KBM-7 (cell line): ENCODE data around the gene CACNB2.
"Not testable (repeated sequence)": the region's sequence is repeated elsewhere in the genome, so short reads cannot be mapped to it uniquely, and the experiment has no call there.

Experiments used
- DNase-seq: peaks from one replicate; pipeline ENCODE4 v3.0.0-alpha.2; 2015
- in situ Hi-C: fragments of 300-500 bp; cut with MboI; formaldehyde crosslinking; loops from 2 replicates; pipeline ENCODE4 v1.14.3; 2020; ENCODE audit warnings: low sequenced_read_pairs, low pct_unique_long_range_greater_than_20kb, mixed read lengths

The CACNB2 gene

GRCh38 chr10:18194634-18195033, 54.4 kb downstream of the CACNB2 start:
- no peak for DNase-seq
- in situ Hi-C loops = no loop called here

GRCh38 chr10:18195060-18195799, 55.0 kb downstream of the CACNB2 start:
- DNase-seq = no peak
- in situ Hi-C loops = no loop called here

- in situ Hi-C loops = no loop called here
Observed at GRCh38 chr10:18196806-18197550, 56.8 kb downstream of the CACNB2 start.

GRCh38 chr10:18197706-18198105, 57.5 kb downstream of the CACNB2 start:
- in situ Hi-C loops = no loop called here
- DNase-seq = no peak

More at GRCh38 chr10:18196806-18197550, 56.8 kb downstream of the CACNB2 start:
- no peak for DNase-seq

GRCh38 chr10:18201877-18202276, 61.7 kb downstream of the CACNB2 start:
- no peak for DNase-seq
- in situ Hi-C loops = no loop called here

GRCh38 chr10:18202680-18203460, 62.6 kb downstream of the CACNB2 start:
- in situ Hi-C loops = no loop called here

DNA sequence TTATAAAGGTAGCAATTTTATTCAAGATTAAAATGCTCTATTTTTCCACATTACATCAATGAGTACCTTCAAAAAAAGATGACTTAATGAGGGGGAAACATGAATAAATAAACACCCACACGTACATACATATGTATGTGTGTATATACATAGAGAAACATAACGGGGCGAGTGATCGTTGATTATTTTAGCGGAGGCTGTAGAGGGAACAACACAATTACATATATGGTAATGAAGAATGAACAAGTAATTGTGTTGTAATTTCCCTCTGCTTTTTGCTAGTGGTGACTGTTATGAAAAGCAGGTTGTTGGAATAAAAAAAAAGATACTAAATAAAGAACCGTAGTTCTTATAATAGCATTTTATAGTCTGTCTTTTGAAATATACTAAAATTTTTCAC, 63.2 kb downstream of the CACNB2 start:
- in situ Hi-C loops = no loop called here
- DNase-seq = no peak

More at GRCh38 chr10:18202680-18203460, 62.6 kb downstream of the CACNB2 start:
- no peak for DNase-seq

- DNase-seq = peak; percentile 54
- in situ Hi-C loops = no loop called here
Observed at GRCh38 chr10:18204039-18204835, 64.0 kb downstream of the CACNB2 start.

- DNase-seq = no peak
- in situ Hi-C loops = no loop called here
Observed at GRCh38 chr10:18205098-18205834, 65.0 kb downstream of the CACNB2 start.

- DNase-seq, in situ Hi-C loops: not testable (repeated sequence)
Observed at GRCh38 chr10:18208186-18208585, 68.0 kb downstream of the CACNB2 start.

DNA sequence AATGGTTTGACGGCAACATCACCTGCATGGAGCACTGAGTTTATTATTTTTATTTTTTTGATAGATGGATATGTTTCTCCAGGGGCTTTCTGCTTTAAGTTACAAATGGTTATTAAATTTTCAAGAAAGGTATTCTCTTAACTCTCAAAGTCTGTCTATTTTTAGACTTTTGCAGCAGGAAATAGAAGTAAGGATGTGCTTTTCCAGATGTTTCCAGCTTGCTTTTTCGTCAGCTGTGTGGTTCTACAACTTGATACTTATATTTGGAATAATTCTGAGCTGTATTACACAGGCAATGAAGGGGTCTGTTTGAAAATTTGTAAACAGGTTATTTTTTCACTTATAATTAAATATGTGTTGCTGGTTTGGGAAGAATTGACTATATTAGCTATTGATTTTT, 69.0 kb downstream of the CACNB2 start:
- DNase-seq = no peak
- in situ Hi-C loops = no loop called here

- in situ Hi-C loops = no loop called here
- no peak for DNase-seq
Observed at GRCh38 chr10:18210711-18211110, 70.5 kb downstream of the CACNB2 start.

DNA sequence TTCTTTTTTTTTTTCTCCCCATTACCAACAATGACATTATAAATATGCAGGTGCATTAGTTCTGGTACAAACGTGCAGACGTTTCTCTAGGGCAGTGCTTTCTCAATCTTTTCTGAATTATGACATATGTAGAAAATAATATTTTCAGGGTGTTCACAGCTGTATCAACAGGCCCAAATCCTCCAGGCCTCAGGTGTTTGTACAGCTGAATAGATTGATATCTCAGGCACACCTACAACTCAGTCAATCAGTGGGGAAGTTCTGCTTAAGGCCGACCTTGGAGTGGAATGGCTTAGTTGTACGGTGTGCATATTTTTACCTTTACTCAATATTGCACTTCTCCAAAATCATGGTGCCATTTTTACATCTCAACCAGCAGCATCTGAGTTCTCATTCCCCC, 71.6 kb downstream of the CACNB2 start:
- in situ Hi-C loops = no loop called here
- DNase-seq = no peak

GRCh38 chr10:18213271-18213670, 73.0 kb downstream of the CACNB2 start:
- DNase-seq = no peak
- in situ Hi-C loops = no loop called here

DNA sequence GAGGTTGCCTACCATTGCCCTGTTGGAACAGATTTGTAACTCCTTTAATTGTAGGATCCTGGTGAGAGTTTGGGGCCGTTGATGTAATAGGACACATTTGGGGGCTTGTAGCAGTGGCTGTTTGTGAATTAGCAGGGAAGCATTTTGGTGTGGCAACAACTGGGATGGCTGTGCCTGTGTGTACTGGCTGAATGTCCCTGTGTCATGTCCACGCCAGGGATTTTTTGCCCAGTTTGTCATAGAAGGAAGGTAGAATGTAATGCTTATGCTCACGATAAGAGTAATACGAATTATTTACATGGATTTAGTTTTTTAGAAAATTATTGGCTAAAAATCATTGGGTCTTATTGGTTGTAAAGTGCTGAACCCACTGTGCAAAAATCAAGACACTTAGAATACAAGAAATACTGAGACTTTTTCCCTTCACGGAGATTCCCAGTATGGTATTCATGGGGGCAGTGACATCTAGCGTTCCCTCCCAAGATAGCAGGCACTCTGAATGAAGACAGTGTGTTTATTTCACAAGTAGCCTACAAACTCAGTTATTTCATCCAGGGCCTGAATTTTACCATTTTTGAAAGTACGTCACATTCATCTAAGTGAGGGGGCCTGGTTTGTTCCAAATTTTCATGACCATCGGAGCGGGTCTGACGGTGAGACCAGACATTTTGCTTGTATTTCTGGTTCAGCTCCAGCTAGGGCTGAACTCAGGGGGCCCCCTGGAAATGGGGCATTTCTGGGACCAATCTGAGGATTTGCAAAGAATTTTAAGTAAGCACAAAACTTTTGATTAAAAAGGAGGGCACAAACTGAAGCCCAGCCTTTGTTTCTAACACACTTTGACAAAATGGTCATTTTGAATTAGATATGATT, 74.7 kb downstream of the CACNB2 start:
- DNase-seq = peak; percentile 52
- in situ Hi-C loops = no loop called here

DNA sequence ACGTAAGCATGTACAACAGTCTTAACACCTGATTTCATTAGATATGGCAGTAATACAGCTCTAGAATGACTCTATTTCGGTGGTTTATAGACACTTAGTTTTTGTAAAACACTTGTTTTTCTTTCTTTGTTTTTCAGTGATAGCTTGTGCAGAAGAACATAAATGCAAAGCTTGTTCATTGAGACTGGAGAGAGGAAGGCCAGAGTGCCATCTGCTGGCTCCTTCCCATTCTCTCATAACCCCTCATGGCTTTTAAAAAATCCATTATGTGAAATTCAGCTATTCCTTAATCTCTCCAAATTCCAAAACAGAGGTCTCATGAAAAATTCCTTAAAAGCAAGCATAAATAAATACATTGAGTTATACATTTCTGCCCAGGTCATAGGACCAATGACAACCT, 76.3 kb downstream of the CACNB2 start:
- in situ Hi-C loops = no loop called here
- DNase-seq = peak; percentile 29

- DNase-seq = no peak
- in situ Hi-C loops = no loop called here
Observed at GRCh38 chr10:18217577-18217976, 77.4 kb downstream of the CACNB2 start.

- in situ Hi-C loops = no loop called here
Observed at GRCh38 chr10:18219146-18219545, 78.9 kb downstream of the CACNB2 start.

More at GRCh38 chr10:18219146-18219545, 78.9 kb downstream of the CACNB2 start:
- no peak for DNase-seq
